OCI-LY1 (cell line): Measurements from ENCODE around the gene KAT5.
"Not testable (repeated sequence)": the region's sequence is repeated elsewhere in the genome, so short reads cannot be mapped to it uniquely, and the experiment has no call there.

ENCODE experiments used
- H2AFZ ChIP-seq: fragments of 200-600 bp; sonication (generic), shearing (Covaris generic); 2 replicates; pipeline ENCODE4 v1.6.0; 2014; ENCODE audit warnings: antibody characterized with exemption, mild to moderate bottlenecking, low read length
- H3F3A ChIP-seq: fragments of 200-600 bp; sonication (generic), shearing (Covaris generic); 2 replicates; pipeline ENCODE4 v1.6.0; 2014; ENCODE audit warnings: mild to moderate bottlenecking, antibody characterized with exemption, low read length, moderate library complexity; ENCODE audit not compliant: insufficient read depth
- H3K27ac ChIP-seq: fragments of 200-600 bp; sonication (generic); 2 replicates; pipeline ENCODE4 v1.5.1; 2014; ENCODE audit warnings: low read length, mixed run types, mild to moderate bottlenecking, low read depth; ENCODE audit not compliant: poor library complexity, severe bottlenecking
- H3K27me3 ChIP-seq: fragments of 200-600 bp; sonication (generic); 2 replicates; pipeline ENCODE4 v1.6.0; 2014; ENCODE audit warnings: antibody characterized with exemption, mild to moderate bottlenecking, low read length, moderate library complexity; ENCODE audit not compliant: insufficient read depth
- H3K36me3 ChIP-seq: fragments of 200-600 bp; sonication (generic); 2 replicates; pipeline ENCODE4 v1.6.1; 2014; ENCODE audit warnings: mild to moderate bottlenecking, antibody characterized with exemption, low read length, moderate library complexity, mixed read lengths; ENCODE audit not compliant: insufficient read depth
- H3K4me1 ChIP-seq: fragments of 200-600 bp; sonication (generic); 2 replicates; pipeline ENCODE4 v1.5.1; 2014; ENCODE audit warnings: mild to moderate bottlenecking, low read length, moderate library complexity; ENCODE audit not compliant: insufficient read depth, severe bottlenecking
- H3K4me2 ChIP-seq: fragments of 200-600 bp; sonication (generic), shearing (Covaris generic); 2 replicates; pipeline ENCODE4 v1.6.1; 2014; ENCODE audit warnings: low read length
- H3K4me3 ChIP-seq: fragments of 200-600 bp; sonication (generic); 2 replicates; pipeline ENCODE4 v1.5.1; 2014; ENCODE audit warnings: low read length, low read depth, mild to moderate bottlenecking, mixed read lengths; ENCODE audit not compliant: poor library complexity, severe bottlenecking
- H3K79me2 ChIP-seq: fragments of 200-600 bp; shearing (Covaris generic); 2 replicates; pipeline ENCODE4 v1.6.1; 2016; ENCODE audit warnings: mixed run types, low read length, mixed read lengths; ENCODE audit not compliant: insufficient read depth
- H3K9ac ChIP-seq: fragments of 200-600 bp; sonication (generic), shearing (Covaris generic); 2 replicates; pipeline ENCODE4 v1.6.1; 2014; ENCODE audit warnings: mild to moderate bottlenecking, low read length, mixed read lengths
- H3K9me2 ChIP-seq: fragments of 200-600 bp; sonication (generic), shearing (Covaris generic); 2 replicates; pipeline ENCODE4 v1.6.1; 2014; ENCODE audit warnings: low read depth, mild to moderate bottlenecking, low read length, mixed read lengths
- H3K9me3 ChIP-seq: fragments of 200-600 bp; shearing (Covaris generic); 2 replicates; pipeline ENCODE4 v1.6.1; 2014; ENCODE audit warnings: low read length, mixed read lengths
- H4K20me1 ChIP-seq: fragments of 200-600 bp; sonication (generic), shearing (Covaris generic); 2 replicates; pipeline ENCODE4 v1.6.0; 2016; ENCODE audit warnings: mild to moderate bottlenecking, low read length; ENCODE audit not compliant: insufficient read depth
- EZH2 ChIP-seq: fragments of 200-600 bp; sonication (generic), shearing (Covaris generic); IDR thresholded peaks from 2 replicates; pipeline ENCODE4 v1.8.0; 2017; ENCODE audit warnings: borderline replicate concordance, mixed run types, mild to moderate bottlenecking, antibody characterized with exemption, low read length, moderate library complexity, mixed read lengths
- TF ChIP-seq, protein P1 (sequence below): fragments of 200-600 bp; sonication (generic), shearing (Covaris generic); IDR thresholded peaks from 2 replicates; pipeline ENCODE4 v1.5.1; 2017; ENCODE audit warnings: mild to moderate bottlenecking, antibody characterized with exemption, low read length, moderate library complexity, mixed read lengths

KAT5 gene

DNA sequence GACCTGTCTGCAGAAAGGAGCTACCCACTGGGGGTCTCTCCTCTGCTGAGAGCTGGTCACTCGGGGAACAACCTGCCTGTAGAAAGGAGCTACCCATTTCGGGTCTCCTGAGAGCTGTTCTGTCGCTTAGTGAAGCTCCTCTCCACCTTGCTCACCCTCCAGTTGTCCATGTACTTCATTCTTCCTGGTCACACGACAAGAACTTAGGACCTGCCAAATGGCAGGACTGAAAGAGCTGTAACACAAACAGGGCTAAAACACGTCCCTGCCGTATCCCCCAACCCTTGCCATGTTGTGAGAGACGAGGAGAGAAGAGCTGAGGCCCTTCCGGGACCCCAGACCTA, 32.6 kb downstream of the KAT5 start:
- Histone ChIP-seq H3K9me3 (no peaks in the 10 kb centered on the region), H3K79me2 (no peaks in the 10 kb centered on the region), H3K9ac (no peak overlapping the region), H4K20me1 (no peaks in the 10 kb centered on the region), H3K4me2 (no peak overlapping the region), H3K27ac (no peak overlapping the region), H2AFZ (no peak overlapping the region), H3F3A (no peaks in the 10 kb centered on the region), H3K4me1 (no peaks in the 10 kb centered on the region), H3K9me2 (no peaks in the 10 kb centered on the region), H3K36me3 (no peaks in the 10 kb centered on the region; the same call in 1 of the 2 replicates), H3K4me3 (no peak overlapping the region), H3K27me3 (peaks cover 19% of the 10 kb centered on the region; the same call in 1 of the 2 replicates)
- TF ChIP-seq, protein P1, sequence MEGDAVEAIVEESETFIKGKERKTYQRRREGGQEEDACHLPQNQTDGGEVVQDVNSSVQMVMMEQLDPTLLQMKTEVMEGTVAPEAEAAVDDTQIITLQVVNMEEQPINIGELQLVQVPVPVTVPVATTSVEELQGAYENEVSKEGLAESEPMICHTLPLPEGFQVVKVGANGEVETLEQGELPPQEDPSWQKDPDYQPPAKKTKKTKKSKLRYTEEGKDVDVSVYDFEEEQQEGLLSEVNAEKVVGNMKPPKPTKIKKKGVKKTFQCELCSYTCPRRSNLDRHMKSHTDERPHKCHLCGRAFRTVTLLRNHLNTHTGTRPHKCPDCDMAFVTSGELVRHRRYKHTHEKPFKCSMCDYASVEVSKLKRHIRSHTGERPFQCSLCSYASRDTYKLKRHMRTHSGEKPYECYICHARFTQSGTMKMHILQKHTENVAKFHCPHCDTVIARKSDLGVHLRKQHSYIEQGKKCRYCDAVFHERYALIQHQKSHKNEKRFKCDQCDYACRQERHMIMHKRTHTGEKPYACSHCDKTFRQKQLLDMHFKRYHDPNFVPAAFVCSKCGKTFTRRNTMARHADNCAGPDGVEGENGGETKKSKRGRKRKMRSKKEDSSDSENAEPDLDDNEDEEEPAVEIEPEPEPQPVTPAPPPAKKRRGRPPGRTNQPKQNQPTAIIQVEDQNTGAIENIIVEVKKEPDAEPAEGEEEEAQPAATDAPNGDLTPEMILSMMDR: no peak
- no peak for TF ChIP-seq EZH2

DNA sequence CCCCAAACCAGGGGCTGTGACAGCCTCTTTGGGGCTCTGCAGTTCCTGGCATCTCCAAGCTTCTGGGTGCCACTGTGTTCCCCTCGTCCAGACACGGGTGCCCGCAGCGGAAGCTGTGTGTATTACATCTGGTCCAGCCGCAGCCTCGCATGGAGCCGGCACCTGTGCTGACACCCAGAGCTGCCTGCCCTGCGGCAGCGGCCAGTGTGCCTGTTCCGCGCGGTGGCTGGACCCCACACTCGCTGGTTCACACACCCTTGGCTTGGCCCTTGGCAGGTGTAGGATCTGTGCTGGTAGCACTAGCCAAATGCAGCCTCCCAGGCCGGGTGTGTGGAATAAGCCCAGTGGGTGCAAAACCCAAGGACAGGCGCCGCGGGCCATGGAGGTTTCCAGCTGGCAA, 33.0 kb downstream of the KAT5 start:
- Histone ChIP-seq H3K9ac (no peak overlapping the region), H3K36me3 (no peaks in the 10 kb centered on the region; the same call in 1 of the 2 replicates), H4K20me1 (no peaks in the 10 kb centered on the region), H3K79me2 (no peaks in the 10 kb centered on the region), H3K4me3 (no peak overlapping the region), H3K9me3 (no peaks in the 10 kb centered on the region), H3K27me3 (peaks cover 19% of the 10 kb centered on the region; the same call in 1 of the 2 replicates), H3F3A (no peaks in the 10 kb centered on the region), H3K27ac (no peak overlapping the region), H2AFZ (no peak overlapping the region), H3K9me2 (no peaks in the 10 kb centered on the region), H3K4me2 (no peak overlapping the region), H3K4me1 (no peaks in the 10 kb centered on the region)
- TF ChIP-seq, protein P1: no peak
- no peak for TF ChIP-seq EZH2

DNA sequence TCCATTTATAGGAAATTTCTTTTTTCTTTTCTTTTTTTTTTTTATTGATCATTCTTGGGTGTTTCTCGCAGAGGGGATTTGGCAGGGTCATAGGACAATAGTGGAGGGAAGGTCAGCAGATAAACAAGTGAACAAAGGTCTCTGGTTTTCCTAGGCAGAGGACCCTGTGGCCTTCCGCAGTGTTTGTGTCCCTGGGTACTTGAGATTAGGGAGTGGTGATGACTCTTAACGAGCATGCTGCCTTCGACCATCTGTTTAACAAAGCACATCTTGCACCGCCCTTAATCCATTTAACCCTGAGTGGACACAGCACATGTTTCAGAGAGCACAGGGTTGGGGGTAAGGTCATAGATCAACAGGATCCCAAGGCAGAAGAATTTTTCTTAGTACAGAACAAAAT, 50.1 kb downstream of the KAT5 start:
- not testable (repeated sequence) for H3K27me3 ChIP-seq, H3K4me1 ChIP-seq, H3K4me3 ChIP-seq, H3K79me2 ChIP-seq, H3F3A ChIP-seq, H2AFZ ChIP-seq, H3K4me2 ChIP-seq, H3K27ac ChIP-seq, H3K9ac ChIP-seq, H4K20me1 ChIP-seq, H3K9me3 ChIP-seq, H3K9me2 ChIP-seq, H3K36me3 ChIP-seq

DNA sequence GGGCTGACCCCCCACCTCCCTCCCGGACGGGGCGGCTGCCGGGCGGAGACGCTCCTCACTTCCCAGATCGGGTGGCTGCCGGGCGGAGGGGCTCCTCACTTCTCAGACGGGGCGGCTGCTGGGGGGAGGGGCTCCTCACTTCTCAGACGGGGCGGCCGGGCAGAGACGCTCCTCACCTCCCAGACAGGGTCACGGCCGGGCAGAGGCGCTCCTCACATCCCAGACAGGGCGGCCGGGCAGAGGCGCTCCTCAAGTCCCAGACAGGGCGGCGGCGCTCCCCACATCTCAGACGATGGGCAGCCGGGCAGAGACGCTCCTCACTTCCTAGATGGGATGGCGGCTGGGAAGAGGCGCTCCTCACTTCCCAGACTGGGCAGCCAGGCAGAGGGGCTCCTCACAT, 50.8 kb downstream of the KAT5 start:
- H3K27me3 ChIP-seq, H3K9ac ChIP-seq, H3K27ac ChIP-seq, H3K79me2 ChIP-seq, H3K9me2 ChIP-seq, H4K20me1 ChIP-seq, H3K36me3 ChIP-seq, H3K4me1 ChIP-seq, H3K4me3 ChIP-seq, H2AFZ ChIP-seq, H3K9me3 ChIP-seq, H3K4me2 ChIP-seq, H3F3A ChIP-seq: not testable (repeated sequence)
